Hepatic stellate cell (primary cell): ENCODE data around the gene TMEM132D.
"Not testable (repeated sequence)": the region's sequence is repeated elsewhere in the genome, so short reads cannot be mapped to it uniquely, and the experiment has no call there.

Experiments used
- DNase-seq: peaks from one replicate; pipeline ENCODE4 v3.0.0; 2011; ENCODE audit warnings: low spot score

Gene TMEM132D

GRCh38 chr12:129585296-129585695, 318.5 kb downstream of the TMEM132D start:
- no peak for DNase-seq

GRCh38 chr12:129579879-129580278, 323.9 kb downstream of the TMEM132D start:
- DNase-seq, result no peak

- no peak for DNase-seq
Observed at GRCh38 chr12:129571901-129572494, 331.8 kb downstream of the TMEM132D start.

GRCh38 chr12:129570796-129571400, 332.9 kb downstream of the TMEM132D start:
- DNase-seq, result no peak

GRCh38 chr12:129566800-129567199, 337.0 kb downstream of the TMEM132D start:
- DNase-seq, result no peak

GRCh38 chr12:129564768-129565167, 339.1 kb downstream of the TMEM132D start:
- DNase-seq, result no peak

GRCh38 chr12:129563266-129563665, 340.6 kb downstream of the TMEM132D start:
- DNase-seq, result no peak

- no peak for DNase-seq
Observed at GRCh38 chr12:129561304-129561703, 342.5 kb downstream of the TMEM132D start.

GRCh38 chr12:129559776-129560175, 344.0 kb downstream of the TMEM132D start:
- no peak for DNase-seq

GRCh38 chr12:129558036-129558435, 345.8 kb downstream of the TMEM132D start:
- no peak for DNase-seq

- DNase-seq, result no peak
Observed at GRCh38 chr12:129556082-129556481, 347.7 kb downstream of the TMEM132D start.

- DNase-seq, result no peak
Observed at GRCh38 chr12:129552996-129553750, 350.7 kb downstream of the TMEM132D start.

- DNase-seq, result no peak
Observed at GRCh38 chr12:129551441-129551840, 352.4 kb downstream of the TMEM132D start.

- no peak for DNase-seq
Observed at GRCh38 chr12:129550353-129550752, 353.5 kb downstream of the TMEM132D start.

- DNase-seq, result no peak
Observed at GRCh38 chr12:129549656-129550055, 354.2 kb downstream of the TMEM132D start.

GRCh38 chr12:129549020-129549419, 354.8 kb downstream of the TMEM132D start:
- not testable (repeated sequence) for DNase-seq

- no peak for DNase-seq
Observed at GRCh38 chr12:129544716-129545115, 359.1 kb downstream of the TMEM132D start.

GRCh38 chr12:129540954-129541353, 362.9 kb downstream of the TMEM132D start:
- no peak for DNase-seq

GRCh38 chr12:129540249-129540648, 363.6 kb downstream of the TMEM132D start:
- DNase-seq, result no peak

GRCh38 chr12:129538724-129539335, 365.0 kb downstream of the TMEM132D start:
- DNase-seq, result not testable (repeated sequence)

GRCh38 chr12:129538137-129538536, 365.7 kb downstream of the TMEM132D start:
- DNase-seq, result no peak

GRCh38 chr12:129534966-129535750, 368.7 kb downstream of the TMEM132D start:
- DNase-seq, result no peak
